ENCODE data around the gene ATP2B2. TPM values are rescaled to one million over a fixed set of nuclear protein-coding genes. Genes with fewer than 3 reads are reported as not detected.

ATP2B2 gene
- polyA plus RNA-seq, 3 donors = 0.47 to 1.2 (median 0.58) TPM

GRCh38 chr3:10289077-10289476 is 216.3 kb downstream of the ATP2B2 start:
- no peak for DNase-seq (ENCODE audit: extremely low read depth in 1 of 11, low read depth in 9 of 11, low spot score in 4 of 11)

GRCh38 chr3:10288575-10288960 is 216.8 kb downstream of the ATP2B2 start:
- DNase-seq (ENCODE audit: extremely low read depth in 1 of 11, low read depth in 9 of 11, low spot score in 4 of 11) = no peak

GRCh38 chr3:10287936-10288574 is 217.3 kb downstream of the ATP2B2 start:
- no peak for DNase-seq (ENCODE audit: extremely low read depth in 1 of 11, low read depth in 9 of 11, low spot score in 4 of 11)

- DNase-seq (ENCODE audit: extremely low read depth in 1 of 11, low read depth in 9 of 11, low spot score in 4 of 11) = peak in 1 of 11 donors; percentile 64
Measured at GRCh38 chr3:10286596-10287295, 218.6 kb downstream of the ATP2B2 start.

- no peak for DNase-seq (ENCODE audit: extremely low read depth in 1 of 11, low read depth in 9 of 11, low spot score in 4 of 11)
Measured at GRCh38 chr3:10286133-10286524, 219.3 kb downstream of the ATP2B2 start.

- no peak for DNase-seq (ENCODE audit: extremely low read depth in 1 of 11, low read depth in 9 of 11, low spot score in 4 of 11)
Measured at GRCh38 chr3:10285272-10286132, 219.9 kb downstream of the ATP2B2 start.

GRCh38 chr3:10284496-10284895 is 220.9 kb downstream of the ATP2B2 start:
- DNase-seq (ENCODE audit: extremely low read depth in 1 of 11, low read depth in 9 of 11, low spot score in 4 of 11) = no peak

- DNase-seq (ENCODE audit: extremely low read depth in 1 of 11, low read depth in 9 of 11, low spot score in 4 of 11) = peak in 3 of 11 donors; percentile 39 to 57 (median 46)
Measured at GRCh38 chr3:10283638-10284037, 221.7 kb downstream of the ATP2B2 start.

- no peak for DNase-seq (ENCODE audit: extremely low read depth in 1 of 11, low read depth in 9 of 11, low spot score in 4 of 11)
Measured at GRCh38 chr3:10281951-10282350, 223.4 kb downstream of the ATP2B2 start.

- no peak for DNase-seq (ENCODE audit: extremely low read depth in 1 of 11, low read depth in 9 of 11, low spot score in 4 of 11)
Measured at GRCh38 chr3:10280571-10280970, 224.8 kb downstream of the ATP2B2 start.

GRCh38 chr3:10280177-10280529 is 225.2 kb downstream of the ATP2B2 start:
- DNase-seq (ENCODE audit: extremely low read depth in 1 of 11, low read depth in 9 of 11, low spot score in 4 of 11) = no peak

GRCh38 chr3:10279384-10280176 is 225.8 kb downstream of the ATP2B2 start:
- no peak for DNase-seq (ENCODE audit: extremely low read depth in 1 of 11, low read depth in 9 of 11, low spot score in 4 of 11)

- no peak for DNase-seq (ENCODE audit: extremely low read depth in 1 of 11, low read depth in 9 of 11, low spot score in 4 of 11)
Measured at GRCh38 chr3:10278501-10278900, 226.9 kb downstream of the ATP2B2 start.

GRCh38 chr3:10277115-10277625 is 228.2 kb downstream of the ATP2B2 start:
- no peak for DNase-seq (ENCODE audit: extremely low read depth in 1 of 11, low read depth in 9 of 11, low spot score in 4 of 11)

GRCh38 chr3:10274601-10275000 is 230.8 kb downstream of the ATP2B2 start:
- no peak for DNase-seq (ENCODE audit: extremely low read depth in 1 of 11, low read depth in 9 of 11, low spot score in 4 of 11)

Data from renal cortex interstitium (tissue), 11 donors.